G401.6 (cell line): ENCODE measurements around the gene PRDX1.
"Not testable (repeated sequence)": the region's sequence is repeated elsewhere in the genome, so short reads cannot be mapped to it uniquely, and the experiment has no call there.

Experiments
- FAIRE-seq: peaks from 2 replicates; lab custom pipeline; 2012; peaks lifted over from hg19 to GRCh38; lab: Jason Lieb, UNC

The PRDX1 gene

GRCh38 chr1:45535988-45536766 lies 14.5 kb upstream of the PRDX1 start:
- FAIRE-seq, result no peak

GRCh38 chr1:45531873-45532272 lies 10.2 kb upstream of the PRDX1 start:
- FAIRE-seq, result no peak

GRCh38 chr1:45530632-45531135 lies 9.0 kb upstream of the PRDX1 start:
- FAIRE-seq, result no peak

- FAIRE-seq, result no peak
Measured at GRCh38 chr1:45526135-45526644, 4.5 kb upstream of the PRDX1 start.

GRCh38 chr1:45523975-45524374 lies 2.3 kb upstream of the PRDX1 start:
- not testable (repeated sequence) for FAIRE-seq

GRCh38 chr1:45523516-45523915 lies 1.8 kb upstream of the PRDX1 start:
- FAIRE-seq, result not testable (repeated sequence)

- FAIRE-seq, result peak; percentile 77
Measured at GRCh38 chr1:45522324-45523104, 830 bp upstream of the PRDX1 start.

- not testable (repeated sequence) for FAIRE-seq
Measured at GRCh38 chr1:45519774-45520173, 1.9 kb downstream of the PRDX1 start.

- no peak for FAIRE-seq
Measured at GRCh38 chr1:45518910-45519309, 2.8 kb downstream of the PRDX1 start.

- not testable (repeated sequence) for FAIRE-seq
Measured at GRCh38 chr1:45518366-45518765, 3.3 kb downstream of the PRDX1 start.

GRCh38 chr1:45516465-45516864 lies 5.2 kb downstream of the PRDX1 start:
- no peak for FAIRE-seq

GRCh38 chr1:45516036-45516435 lies 5.6 kb downstream of the PRDX1 start:
- no peak for FAIRE-seq

GRCh38 chr1:45513532-45514260 lies 8.0 kb downstream of the PRDX1 start:
- FAIRE-seq, result not testable (repeated sequence)

GRCh38 chr1:45512641-45513054 lies 9.0 kb downstream of the PRDX1 start:
- FAIRE-seq, result peak; percentile 17

GRCh38 chr1:45510972-45511527 lies 10.6 kb downstream of the PRDX1 start:
- no peak for FAIRE-seq

- no peak for FAIRE-seq
Measured at GRCh38 chr1:45510036-45510971, 11.4 kb downstream of the PRDX1 start.

- peak; percentile 63 for FAIRE-seq
Measured at GRCh38 chr1:45508295-45509151, 13.2 kb downstream of the PRDX1 start.

GRCh38 chr1:45507893-45508292 lies 13.8 kb downstream of the PRDX1 start:
- FAIRE-seq, result no peak

GRCh38 chr1:45507195-45507594 lies 14.5 kb downstream of the PRDX1 start:
- no peak for FAIRE-seq
